Glutamatergic neuron (in vitro differentiated cells): ENCODE results near the gene MOSPD2. TPM values are rescaled to one million over a fixed set of nuclear protein-coding genes. Genes with fewer than 3 reads are reported as not detected.

ENCODE experiments used
- DNase-seq: peaks from one replicate; pipeline ENCODE4 v3.0.0; 2022
- H3K27ac Mint-ChIP-seq: one replicate; pipeline ENCODE4 v1.8.0; 2020; ENCODE audit warnings: mild to moderate bottlenecking, mixed read lengths, inconsistent platforms; ENCODE audit not compliant: unreplicated experiment
- H3K27me3 Mint-ChIP-seq: one replicate; pipeline ENCODE4 v1.8.0; 2020; ENCODE audit warnings: mild to moderate bottlenecking, moderate library complexity, mixed read lengths, inconsistent platforms; ENCODE audit not compliant: unreplicated experiment
- H3K36me3 Mint-ChIP-seq: one replicate; pipeline ENCODE4 v1.8.0; 2020; ENCODE audit warnings: mild to moderate bottlenecking, mixed read lengths, inconsistent platforms; ENCODE audit not compliant: unreplicated experiment
- H3K4me1 Mint-ChIP-seq: one replicate; pipeline ENCODE4 v1.8.0; 2020; ENCODE audit warnings: mild to moderate bottlenecking, low read depth, mixed read lengths, inconsistent platforms; ENCODE audit not compliant: unreplicated experiment
- H3K4me3 Mint-ChIP-seq: one replicate; pipeline ENCODE4 v1.8.0; 2020; ENCODE audit warnings: mild to moderate bottlenecking, mixed read lengths, inconsistent platforms; ENCODE audit not compliant: unreplicated experiment
- H3K9me3 Mint-ChIP-seq: one replicate; pipeline ENCODE4 v1.8.0; 2020; ENCODE audit warnings: mild to moderate bottlenecking, moderate library complexity, mixed read lengths, inconsistent platforms; ENCODE audit not compliant: unreplicated experiment
- total RNA-seq: library from RNA; stranded (reverse); fragmentation: NEBNext Ultra II Directional; extraction: Animal tissue kit (Norgen Biotek cat#: 25700); gene quantifications from one replicate; pipeline ENCODE4 v1.2.1, GENCODE V29; 2021; ENCODE audit not compliant: unreplicated experiment
- TF ChIP-seq, protein P1 (sequence below): fragments of 200-600 bp; sonication (generic); IDR thresholded peaks from one replicate; pipeline ENCODE4 v1.5.0; 2021; ENCODE audit not compliant: partially characterized antibody, unreplicated experiment

The MOSPD2 gene
- total RNA-seq, 1 donor from 2014 or later, result 11.8 TPM

DNA sequence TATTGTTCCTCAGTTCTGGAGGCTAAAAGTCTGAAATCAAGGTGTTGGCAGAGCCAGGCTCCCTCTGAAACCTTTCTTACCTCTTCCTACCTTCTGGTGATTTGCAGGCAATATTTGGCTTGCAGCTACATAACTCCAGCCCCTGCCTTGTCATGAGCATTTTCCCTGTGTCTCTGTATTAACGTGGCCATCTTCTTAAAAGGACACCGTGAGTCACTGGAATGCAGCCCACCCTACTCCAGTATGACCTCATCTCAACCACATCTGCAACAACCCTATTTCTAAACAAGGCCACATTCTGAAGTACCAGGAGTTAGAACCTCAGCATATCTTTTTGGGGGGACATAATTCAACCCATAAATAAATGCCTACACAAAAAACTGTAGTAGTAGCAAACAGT lies 41.1 kb upstream of the MOSPD2 start:
- no peak overlapping the region for H3K27ac Mint-ChIP-seq
- no peaks in the 10 kb centered on the region for H3K27me3 Mint-ChIP-seq
- DNase-seq, result no peak
- peaks cover 1% of the 10 kb centered on the region for H3K9me3 Mint-ChIP-seq
- H3K4me1 Mint-ChIP-seq, result no peaks in the 10 kb centered on the region
- H3K36me3 Mint-ChIP-seq, result peaks cover 3% of the 10 kb centered on the region
- no peak overlapping the region for H3K4me3 Mint-ChIP-seq
- TF ChIP-seq, protein P1, sequence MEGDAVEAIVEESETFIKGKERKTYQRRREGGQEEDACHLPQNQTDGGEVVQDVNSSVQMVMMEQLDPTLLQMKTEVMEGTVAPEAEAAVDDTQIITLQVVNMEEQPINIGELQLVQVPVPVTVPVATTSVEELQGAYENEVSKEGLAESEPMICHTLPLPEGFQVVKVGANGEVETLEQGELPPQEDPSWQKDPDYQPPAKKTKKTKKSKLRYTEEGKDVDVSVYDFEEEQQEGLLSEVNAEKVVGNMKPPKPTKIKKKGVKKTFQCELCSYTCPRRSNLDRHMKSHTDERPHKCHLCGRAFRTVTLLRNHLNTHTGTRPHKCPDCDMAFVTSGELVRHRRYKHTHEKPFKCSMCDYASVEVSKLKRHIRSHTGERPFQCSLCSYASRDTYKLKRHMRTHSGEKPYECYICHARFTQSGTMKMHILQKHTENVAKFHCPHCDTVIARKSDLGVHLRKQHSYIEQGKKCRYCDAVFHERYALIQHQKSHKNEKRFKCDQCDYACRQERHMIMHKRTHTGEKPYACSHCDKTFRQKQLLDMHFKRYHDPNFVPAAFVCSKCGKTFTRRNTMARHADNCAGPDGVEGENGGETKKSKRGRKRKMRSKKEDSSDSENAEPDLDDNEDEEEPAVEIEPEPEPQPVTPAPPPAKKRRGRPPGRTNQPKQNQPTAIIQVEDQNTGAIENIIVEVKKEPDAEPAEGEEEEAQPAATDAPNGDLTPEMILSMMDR, result no peak

DNA sequence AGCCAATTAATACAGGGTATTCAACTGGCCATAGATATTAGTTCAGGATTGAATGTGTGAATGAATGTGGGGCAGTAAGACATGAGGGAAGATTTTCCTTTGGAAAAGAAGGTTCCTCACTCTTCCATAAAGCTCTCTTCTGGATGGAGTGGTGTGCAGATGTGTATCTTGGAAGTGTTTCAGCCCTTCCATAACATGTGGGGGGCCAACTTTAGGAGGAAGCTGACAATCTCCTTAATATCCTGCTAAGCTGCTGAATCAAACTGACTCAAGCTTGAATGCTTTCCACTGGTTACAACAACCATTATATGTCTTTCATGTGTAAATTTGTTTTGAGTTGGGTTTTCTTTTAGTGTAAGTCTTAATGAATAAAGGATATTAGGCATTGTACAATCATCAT lies 40.6 kb upstream of the MOSPD2 start:
- TF ChIP-seq, protein P1, result no peak
- H3K27me3 Mint-ChIP-seq, result no peaks in the 10 kb centered on the region
- no peak overlapping the region for H3K4me3 Mint-ChIP-seq
- DNase-seq, result no peak
- peaks cover 3% of the 10 kb centered on the region for H3K36me3 Mint-ChIP-seq
- peaks cover 1% of the 10 kb centered on the region for H3K9me3 Mint-ChIP-seq
- no peak overlapping the region for H3K27ac Mint-ChIP-seq
- H3K4me1 Mint-ChIP-seq, result no peaks in the 10 kb centered on the region

DNA sequence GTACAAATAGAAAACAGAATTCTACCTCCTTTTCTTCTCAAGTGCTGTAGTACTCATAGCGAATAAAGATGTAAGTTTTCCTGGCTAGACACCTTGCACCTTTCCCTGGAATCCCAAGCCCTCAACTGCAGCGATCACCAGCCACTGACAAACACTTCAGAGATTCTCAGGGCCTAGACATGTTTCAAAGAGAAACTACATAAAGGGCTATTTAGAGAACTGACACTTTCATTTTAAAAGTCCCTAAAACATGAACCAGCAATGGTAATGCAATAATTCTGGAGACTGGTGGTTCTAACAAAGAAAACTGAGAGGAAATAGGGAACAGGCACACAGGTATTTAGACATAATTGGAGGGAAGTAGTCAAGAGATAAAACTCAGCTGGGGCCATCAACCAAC lies 36.1 kb upstream of the MOSPD2 start:
- Mint-ChIP-seq H3K27ac (no peak overlapping the region), H3K9me3 (no peaks in the 10 kb centered on the region), H3K36me3 (no peaks in the 10 kb centered on the region), H3K27me3 (peaks cover 1% of the 10 kb centered on the region), H3K4me3 (no peak overlapping the region), H3K4me1 (no peaks in the 10 kb centered on the region)
- DNase-seq, result no peak
- TF ChIP-seq, protein P1, result no peak

DNA sequence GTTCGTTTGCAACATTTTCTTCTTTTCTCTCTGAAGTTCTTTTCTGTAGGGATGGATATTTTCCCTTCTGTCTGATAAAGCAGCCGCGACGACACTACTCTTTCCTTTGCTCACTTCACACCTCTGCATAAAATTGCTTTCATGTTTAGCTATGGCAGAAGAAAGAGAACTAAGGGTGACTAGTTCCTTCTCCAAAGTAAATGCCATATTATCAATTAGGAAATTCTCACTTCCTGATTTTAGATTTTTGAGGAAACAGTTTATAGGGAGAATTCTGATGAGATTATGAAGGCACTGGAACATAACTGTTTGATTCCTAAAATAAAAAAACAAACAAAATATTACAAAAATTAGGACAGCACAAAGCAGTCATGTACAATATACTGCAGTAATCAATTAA lies 29.6 kb upstream of the MOSPD2 start:
- no peaks in the 10 kb centered on the region for H3K9me3 Mint-ChIP-seq
- no peaks in the 10 kb centered on the region for H3K4me1 Mint-ChIP-seq
- no peak overlapping the region for H3K27ac Mint-ChIP-seq
- no peaks in the 10 kb centered on the region for H3K27me3 Mint-ChIP-seq
- TF ChIP-seq, protein P1, result no peak
- H3K36me3 Mint-ChIP-seq, result no peaks in the 10 kb centered on the region
- no peak for DNase-seq
- H3K4me3 Mint-ChIP-seq, result no peak overlapping the region

DNA sequence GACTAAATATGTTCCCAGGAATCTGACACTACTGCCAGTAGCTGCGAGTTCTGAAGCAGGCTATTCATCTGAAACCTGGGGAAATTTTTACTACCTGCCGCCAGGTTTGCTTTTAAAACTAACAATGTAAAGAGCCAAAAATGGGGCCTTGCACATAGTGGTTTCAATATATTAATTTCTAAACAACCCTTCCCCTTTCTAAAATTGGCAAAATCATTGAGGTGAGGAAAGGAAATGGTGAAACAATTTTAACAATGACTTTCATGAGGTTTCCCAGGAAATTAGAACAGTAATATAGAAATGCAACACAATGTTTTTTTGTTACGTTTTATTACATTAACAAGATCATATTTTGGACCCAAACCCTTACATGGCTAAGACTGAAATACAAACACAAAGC lies 21.7 kb upstream of the MOSPD2 start:
- H3K36me3 Mint-ChIP-seq, result no peaks in the 10 kb centered on the region
- H3K27ac Mint-ChIP-seq, result no peak overlapping the region
- H3K9me3 Mint-ChIP-seq, result no peaks in the 10 kb centered on the region
- no peaks in the 10 kb centered on the region for H3K4me1 Mint-ChIP-seq
- no peaks in the 10 kb centered on the region for H3K27me3 Mint-ChIP-seq
- no peak for DNase-seq
- no peak overlapping the region for H3K4me3 Mint-ChIP-seq
- TF ChIP-seq, protein P1, result no peak
